Measurements from ENCODE around the gene MBNL2.

Gene MBNL2

DNA sequence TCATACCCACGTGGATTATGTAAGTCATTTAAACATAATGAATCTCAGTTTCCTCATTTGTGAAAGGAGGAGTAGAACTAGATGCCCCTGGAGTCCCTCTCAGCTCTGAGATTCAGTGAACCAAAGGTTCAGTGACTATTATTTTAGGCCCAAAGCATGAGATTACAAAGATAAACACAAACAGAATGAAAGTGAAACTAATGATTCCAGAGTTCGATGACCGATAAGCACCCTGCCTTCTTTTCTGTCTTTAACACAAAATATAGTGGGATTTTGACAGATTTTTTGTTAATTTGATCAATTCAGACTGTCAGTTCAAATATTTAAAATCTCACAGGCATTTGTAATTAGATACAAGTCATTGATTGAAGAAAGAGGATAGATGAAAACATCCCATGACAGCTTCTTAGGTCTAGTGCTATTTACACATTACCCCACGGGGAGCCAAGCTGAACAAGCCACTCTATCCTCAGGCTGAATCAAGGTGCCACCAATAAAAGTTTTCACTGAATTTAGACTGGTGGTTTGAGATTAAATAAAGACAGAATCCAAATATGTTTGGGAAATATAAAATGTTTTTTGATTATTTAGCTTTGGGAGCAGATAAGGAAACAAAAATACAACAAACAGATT is 147.2 kb downstream of the MBNL2 start:
- DNase-seq (ENCODE audit: extremely low read depth in 1 of 2, low read depth in 1 of 2): no peak

DNA sequence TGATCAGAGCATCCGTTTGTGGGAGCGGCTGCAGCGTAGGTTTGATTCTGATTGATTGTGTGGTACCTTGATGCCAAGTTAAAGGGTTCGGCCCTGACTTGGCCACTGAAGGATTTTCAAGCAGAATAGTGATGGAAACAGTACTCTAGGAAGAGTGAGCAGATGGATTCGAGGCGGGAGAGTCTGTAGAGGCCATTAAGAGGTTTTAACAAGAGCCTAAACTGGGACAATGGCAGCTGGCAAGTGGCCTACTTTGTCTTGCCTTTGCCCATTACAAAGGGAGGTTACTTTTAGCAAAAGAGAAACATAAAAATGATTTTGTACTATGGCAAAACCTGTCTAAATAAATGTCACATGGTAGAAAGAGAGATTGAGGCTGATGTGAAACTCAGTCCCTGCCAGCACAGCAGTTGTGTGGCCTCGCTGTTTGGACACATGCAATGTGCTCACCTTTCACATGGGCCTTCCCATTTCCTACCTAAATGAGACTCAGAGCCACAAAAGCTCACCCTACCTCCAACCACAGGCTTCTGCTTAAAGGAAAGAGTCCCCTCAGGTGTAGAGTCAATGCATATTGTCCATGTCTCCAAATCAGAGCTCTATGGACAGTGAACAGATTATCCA is 149.5 kb downstream of the MBNL2 start:
- DNase-seq (ENCODE audit: extremely low read depth in 1 of 2, low read depth in 1 of 2): no peak

DNA sequence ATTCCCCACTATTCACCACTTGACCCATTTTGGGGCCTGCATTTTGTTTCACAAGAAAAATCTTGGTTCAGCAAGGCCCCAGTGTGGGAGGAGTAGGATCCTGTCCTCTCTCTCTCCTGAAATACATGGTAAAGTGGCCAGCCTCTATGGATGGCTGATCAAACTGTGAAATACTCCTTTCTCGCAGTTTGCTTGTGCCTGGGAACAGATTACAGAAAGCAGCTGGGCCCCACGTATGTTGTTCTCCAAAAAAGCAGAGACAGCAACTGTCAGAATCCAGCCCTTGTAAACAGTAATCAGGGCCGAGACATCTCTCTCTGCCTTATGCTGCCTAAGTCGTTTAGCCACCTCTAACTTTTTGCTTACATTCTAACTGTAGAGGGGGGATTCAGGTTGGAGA is 150.8 kb downstream of the MBNL2 start:
- no peak for DNase-seq (ENCODE audit: extremely low read depth in 1 of 2, low read depth in 1 of 2)

DNA sequence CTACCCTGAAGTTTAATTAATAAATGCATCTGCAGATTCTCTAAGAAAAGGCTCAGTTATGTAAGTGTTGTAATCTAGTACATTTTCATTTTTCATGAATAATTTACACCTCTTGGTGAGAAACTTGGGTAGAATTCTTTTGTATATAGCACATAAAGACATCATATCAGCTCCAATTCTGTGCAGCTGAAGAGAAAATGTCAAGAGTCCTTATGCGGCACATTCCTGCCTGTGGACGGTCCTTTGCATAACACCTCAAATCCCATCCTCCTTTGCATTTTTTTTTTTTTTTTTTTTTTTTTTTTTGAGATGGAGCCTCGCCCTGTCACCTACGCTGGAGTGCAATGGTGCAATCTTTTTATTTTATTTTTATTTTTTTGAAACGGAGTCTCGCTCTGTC is 151.7 kb downstream of the MBNL2 start:
- DNase-seq (ENCODE audit: extremely low read depth in 1 of 2, low read depth in 1 of 2): no peak

DNA sequence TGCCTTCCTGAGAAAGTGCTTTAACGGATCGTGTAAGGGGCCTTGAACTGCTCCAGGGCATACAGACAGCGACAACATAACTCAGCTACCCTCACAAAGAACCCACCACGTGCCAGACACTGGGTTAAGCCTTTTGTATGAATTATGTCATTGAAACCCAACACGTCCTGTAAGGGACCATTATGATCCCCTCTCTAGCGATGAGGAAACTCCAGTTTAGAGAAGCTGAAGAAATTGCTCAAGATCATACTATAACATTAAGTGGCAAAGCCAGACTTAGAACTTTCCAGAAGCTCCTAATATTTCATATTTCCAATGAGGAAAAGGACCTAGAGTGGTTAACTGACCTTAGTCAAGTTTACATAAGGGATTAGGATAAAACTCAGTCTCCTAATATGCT is 154.8 kb downstream of the MBNL2 start:
- DNase-seq (ENCODE audit: extremely low read depth in 1 of 2, low read depth in 1 of 2): no peak

DNA sequence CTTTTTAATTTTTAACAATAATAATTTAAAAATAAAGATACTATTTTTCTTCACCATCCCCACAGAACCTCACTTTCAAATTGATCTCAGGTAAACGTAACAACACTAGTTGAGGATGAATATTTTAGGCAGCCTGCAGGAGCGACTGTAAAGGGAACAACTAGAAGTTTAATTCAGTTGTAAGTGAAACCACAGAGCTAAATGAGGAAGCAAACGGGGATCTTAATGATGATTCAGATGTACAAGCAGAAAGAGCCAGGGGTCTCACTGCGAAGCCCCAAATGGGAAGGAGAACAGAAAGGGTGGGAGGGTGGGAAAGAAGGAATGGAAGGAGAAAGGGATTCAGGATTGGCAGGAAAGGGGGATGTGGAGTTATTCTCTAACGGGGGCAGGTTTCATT is 157.3 kb downstream of the MBNL2 start:
- no peak for DNase-seq (ENCODE audit: extremely low read depth in 1 of 2, low read depth in 1 of 2)

DNA sequence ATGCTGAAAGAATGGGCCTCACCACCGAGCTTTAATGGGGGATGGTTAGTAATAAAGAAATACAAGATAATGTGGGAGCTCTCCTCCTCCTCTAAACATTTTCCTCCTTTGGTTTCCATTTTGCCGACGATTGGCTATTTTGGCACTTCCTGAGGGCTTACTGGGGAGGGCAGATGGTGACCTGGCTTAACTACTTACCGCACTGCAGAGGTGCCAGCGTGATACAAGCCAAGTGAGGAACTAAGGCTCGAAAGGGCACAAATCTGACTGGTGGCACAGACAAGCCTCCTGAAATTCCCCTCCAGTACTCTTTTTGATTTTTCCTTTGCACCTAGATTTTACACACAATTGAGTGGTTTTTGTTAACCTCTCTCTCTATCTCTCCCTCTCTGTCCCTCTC is 158.6 kb downstream of the MBNL2 start:
- DNase-seq (ENCODE audit: extremely low read depth in 1 of 2, low read depth in 1 of 2): no peak

DNA sequence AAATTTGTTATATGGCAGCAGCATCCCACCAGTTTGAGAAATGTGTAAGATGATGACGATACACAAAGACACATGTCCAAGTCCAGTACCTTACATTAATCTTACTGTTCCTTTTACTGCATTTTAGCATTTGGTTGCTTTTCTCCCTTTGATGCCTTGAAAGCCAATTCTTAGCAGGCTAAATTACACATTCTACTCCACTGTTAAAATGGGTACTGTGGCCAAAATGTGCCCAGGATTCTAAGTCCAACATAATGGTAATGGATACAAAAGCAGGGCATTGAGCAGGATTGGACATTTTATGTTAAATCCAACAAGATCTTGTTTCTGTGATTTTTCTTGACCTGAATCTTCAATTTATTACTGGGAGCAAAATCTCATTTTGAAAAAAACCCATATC is 159.1 kb downstream of the MBNL2 start:
- DNase-seq (ENCODE audit: extremely low read depth in 1 of 2, low read depth in 1 of 2): no peak

DNA sequence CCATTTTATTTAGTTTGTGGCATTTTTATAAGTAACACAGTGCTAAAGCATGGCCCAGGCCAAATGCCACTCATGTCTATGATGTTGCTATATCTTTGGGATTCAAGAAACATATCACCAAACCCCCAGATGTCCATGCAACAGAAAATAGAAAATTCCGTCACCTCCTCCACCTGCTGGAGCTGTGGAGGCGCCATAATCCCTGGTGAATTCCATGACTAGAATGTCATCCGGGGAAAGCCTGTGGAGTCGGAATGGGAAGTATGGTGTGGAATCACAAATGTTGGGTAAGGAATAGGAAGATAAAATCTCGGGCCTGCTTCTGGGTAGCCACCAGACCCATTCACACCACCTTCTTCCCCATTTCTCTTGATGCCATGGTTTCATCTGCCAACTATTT is 160.1 kb downstream of the MBNL2 start:
- no peak for DNase-seq (ENCODE audit: extremely low read depth in 1 of 2, low read depth in 1 of 2)

DNA sequence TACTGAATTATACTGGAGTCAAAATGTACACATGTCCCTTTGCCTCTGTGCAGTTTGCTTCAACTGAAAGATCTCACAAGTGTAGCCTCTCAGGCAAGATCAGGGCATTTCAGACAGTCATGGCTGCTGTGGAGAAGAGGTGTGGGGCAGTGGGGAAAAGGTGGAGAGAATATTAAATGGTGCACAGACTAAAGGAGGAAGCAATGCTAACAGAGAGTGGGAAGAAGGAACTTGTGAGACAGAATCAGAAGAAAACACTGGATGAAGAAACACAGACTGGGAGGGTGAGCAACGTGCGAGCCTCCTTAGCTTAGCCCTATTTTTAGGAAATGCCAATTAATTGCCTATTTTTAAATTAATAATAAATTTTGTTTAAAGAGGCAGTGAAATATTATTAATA is 162.2 kb downstream of the MBNL2 start:
- DNase-seq (ENCODE audit: extremely low read depth in 1 of 2, low read depth in 1 of 2): no peak

DNA sequence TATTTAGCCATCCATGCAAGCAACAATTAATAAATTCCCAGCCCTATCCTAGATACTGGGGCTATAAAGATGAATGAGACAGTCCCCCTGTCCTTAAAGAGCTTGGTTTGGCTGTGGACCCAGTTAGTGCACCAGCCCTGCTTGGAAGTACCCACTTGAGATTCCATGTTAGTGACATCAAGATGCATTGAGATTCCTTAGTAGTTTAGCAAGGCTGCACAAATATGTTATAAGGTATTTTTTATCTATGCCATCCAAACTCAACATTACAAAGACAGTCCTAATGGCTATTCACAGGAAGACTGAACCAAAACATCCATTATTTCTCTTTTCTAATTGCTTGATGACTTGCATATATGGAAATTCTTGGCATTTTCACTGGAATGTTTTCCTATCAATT is 163.0 kb downstream of the MBNL2 start:
- DNase-seq (ENCODE audit: extremely low read depth in 1 of 2, low read depth in 1 of 2): no peak

DNA sequence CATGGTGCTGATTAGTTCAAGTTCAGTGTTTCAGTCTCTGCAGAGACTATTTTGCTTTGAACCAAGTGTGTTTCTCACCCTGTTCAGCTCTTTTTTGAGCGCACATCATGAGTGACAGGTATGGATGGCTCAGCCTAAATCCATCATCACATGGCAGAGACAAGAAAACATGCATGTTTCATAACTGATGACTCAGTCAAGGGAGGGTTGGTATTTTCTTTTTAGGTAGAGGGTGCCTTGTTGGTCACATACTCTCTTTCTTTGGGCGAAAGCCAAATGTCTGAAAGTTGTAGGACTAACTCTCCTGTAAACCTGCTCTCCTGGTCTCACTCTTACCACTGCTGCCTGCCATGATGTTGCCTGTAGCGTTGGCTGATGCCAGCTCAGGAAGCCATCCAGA is 163.7 kb downstream of the MBNL2 start:
- DNase-seq (ENCODE audit: extremely low read depth in 1 of 2, low read depth in 1 of 2): no peak

DNA sequence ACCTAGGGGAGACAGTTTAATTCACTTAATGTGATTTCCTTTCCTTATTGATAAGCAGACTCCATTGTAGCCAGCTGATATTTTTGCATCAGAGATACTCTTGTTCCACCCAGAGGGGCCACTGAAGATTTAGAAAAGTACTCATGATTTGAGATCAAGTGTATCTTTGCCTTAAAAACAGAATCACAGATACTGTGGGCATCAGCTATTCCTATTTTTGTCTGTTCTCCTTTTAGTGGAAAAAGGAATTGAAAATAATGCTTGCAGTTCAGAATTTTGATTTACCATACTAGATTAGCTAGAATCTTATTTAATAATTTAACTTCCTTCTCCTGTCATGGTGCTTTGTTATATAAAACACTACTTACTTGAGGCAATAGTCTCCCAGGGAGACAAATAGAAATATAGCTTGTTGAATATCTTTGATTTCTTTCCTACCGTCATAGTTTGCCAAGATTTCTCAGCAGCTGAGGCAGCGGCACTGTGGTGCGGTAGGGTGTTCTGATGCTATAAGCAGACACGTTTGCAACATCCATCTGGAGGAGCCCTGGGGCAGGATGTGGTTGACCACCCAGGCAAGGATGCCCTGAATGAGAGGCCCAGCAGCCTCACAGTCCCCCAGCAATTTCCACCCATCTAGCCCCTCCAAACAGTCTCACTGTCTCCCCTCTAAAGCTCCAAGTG is 164.8 kb downstream of the MBNL2 start:
- no peak for DNase-seq (ENCODE audit: extremely low read depth in 1 of 2, low read depth in 1 of 2)

DNA sequence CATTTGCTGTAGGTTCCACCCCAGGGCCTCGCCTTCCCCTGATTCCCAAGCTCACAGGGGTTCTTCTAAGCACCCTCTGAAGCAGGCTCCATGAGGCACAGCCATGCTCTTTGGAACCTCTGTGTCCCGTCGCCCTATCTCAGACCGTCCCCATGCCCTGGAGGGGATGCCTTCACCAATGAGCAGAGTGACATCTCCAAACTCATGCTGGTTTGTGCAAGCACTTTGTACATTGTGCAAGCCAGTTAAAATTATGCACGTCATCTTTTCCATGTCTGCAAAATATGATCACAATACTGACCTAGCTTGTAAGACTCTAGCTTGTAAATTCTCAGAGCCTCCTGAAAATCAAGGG is 165.3 kb downstream of the MBNL2 start:
- DNase-seq (ENCODE audit: extremely low read depth in 1 of 2, low read depth in 1 of 2): no peak

DNA sequence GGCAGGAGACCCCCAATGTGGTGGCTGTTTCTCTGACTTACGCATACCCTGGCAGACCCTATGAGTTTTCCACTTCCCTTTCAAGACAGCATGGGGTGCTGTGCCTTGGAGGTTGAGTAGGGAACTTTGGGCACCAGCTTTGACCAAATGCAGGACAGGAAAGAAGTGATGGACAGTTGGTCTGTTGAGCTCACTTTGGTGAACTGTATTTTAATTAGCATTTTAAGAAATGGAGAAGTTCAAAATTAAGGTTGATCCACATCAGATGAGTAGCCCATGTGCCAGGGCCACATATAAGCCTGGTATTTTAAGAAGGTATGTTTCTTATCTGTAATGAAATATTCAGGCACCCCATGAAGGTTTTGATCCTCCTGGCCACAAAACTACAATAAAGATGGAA is 165.8 kb downstream of the MBNL2 start:
- DNase-seq (ENCODE audit: extremely low read depth in 1 of 2, low read depth in 1 of 2): no peak

DNA sequence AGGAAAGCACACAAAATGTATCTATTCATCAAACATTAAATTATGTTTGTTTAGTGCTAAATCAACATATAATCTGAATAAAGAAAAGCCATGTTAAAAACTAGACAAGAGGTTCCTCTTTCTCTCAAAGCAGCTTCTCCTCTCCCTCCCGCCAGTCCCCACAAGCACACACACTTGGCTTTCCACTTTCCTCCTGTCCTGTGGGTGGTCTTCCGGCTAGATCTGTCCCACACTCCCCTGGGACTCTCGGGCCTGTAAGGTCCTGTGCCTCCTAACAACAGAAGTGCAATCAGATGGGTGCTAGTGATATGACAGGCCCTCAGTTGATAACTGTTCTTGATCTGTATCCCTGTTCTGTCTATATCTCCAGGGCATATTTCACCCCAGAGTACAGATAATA is 166.2 kb downstream of the MBNL2 start:
- no peak for DNase-seq (ENCODE audit: extremely low read depth in 1 of 2, low read depth in 1 of 2)

DNA sequence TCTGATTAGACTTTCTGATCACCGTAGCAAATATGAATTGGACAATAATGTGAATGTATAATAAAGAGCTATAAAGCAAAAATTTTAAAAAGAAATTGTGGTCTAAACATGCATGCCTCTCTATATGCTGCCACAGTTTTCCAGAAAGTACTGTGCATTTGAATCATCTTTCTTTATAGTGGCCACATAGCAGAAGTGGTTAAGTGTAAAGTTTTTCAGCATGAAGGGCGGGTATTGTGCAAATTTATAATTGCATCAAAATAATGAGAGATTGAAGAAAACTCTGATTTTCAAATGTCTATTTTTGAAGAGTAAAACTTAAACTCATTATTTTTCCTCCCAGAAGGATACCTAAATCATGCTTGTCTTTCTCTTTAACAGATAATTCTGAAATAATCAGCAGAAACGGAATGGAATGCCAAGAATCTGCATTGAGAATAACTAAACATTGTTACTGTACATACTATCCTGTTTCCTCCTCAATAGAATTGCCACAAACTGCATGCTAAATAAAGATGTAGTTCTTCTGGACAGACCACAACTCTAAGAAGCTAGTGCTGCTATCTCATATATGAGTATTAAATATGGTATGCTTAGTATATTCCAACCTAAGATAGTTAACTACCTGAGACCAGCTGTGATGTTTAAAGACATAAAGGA is 168.9 kb downstream of the MBNL2 start:
- no peak for DNase-seq (ENCODE audit: extremely low read depth in 1 of 2, low read depth in 1 of 2)

DNA sequence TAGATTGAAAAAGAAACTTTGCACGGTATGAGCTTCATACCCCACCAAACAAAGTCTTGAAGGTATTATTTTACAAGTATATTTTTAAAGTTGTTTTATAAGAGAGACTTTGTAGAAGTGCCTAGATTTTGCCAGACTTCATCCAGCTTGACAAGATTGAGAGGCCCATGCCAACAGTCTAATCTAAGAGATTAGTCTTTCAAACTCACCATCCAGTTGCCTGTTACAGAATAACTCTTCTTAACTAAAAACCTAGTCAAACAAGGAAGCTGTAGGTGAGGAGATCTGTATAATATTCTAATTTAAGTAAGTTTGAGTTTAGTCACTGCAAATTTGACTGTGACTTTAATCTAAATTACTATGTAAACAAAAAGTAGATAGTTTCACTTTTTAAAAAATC is 169.9 kb downstream of the MBNL2 start:
- DNase-seq (ENCODE audit: extremely low read depth in 1 of 2, low read depth in 1 of 2): no peak

DNA sequence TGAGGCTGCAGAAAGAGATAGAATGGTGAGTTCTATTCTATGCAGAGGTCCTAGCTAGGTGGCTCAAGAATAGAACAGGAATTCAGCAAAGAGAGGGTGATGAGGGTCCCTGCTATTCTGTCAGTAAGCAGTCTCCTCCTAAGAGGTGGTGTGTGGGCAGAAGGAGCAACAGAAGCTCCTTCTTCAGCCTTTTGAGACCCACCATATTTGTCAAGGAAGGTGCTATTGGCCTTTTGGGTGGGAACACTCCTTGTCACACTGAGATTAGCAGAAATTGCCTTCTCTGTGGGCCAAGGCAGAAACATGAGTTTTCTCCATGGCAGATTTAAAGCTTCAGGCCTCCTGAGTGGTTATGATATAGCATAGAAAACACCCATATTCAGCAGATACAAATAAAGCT is 172.4 kb downstream of the MBNL2 start:
- DNase-seq (ENCODE audit: extremely low read depth in 1 of 2, low read depth in 1 of 2): no peak

DNA sequence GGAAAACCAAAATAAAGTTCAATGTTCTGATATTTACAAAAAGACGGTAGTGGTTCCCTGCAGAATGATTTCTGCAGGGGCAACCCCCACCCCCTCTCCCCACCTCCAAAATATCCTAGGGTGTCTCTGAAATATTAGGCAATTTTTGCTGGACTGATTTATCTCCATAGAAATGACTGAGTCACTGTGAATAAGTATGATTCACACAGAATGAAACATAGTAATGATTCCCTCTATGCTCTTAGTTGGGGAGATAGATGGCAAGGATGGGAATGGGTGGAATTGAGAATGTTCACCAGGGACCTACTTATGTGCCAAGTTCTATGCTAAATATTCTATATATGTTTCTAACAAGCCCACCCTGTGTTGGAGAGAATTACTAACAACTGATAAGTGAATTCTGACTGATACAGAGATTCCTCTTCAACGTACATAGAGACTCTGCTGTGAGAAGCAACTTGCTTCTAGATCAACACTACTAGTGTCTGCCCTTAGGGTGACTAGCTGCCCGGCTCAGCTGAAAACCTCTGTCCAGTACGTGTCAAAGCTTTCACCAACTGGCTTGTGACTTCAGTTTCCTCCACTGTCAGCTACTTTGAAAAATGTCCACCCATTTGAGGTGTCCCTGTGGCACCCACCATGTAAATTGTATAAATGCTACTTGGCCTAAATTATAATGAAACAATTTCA is 173.5 kb downstream of the MBNL2 start:
- DNase-seq (ENCODE audit: extremely low read depth in 1 of 2, low read depth in 1 of 2): no peak

DNA sequence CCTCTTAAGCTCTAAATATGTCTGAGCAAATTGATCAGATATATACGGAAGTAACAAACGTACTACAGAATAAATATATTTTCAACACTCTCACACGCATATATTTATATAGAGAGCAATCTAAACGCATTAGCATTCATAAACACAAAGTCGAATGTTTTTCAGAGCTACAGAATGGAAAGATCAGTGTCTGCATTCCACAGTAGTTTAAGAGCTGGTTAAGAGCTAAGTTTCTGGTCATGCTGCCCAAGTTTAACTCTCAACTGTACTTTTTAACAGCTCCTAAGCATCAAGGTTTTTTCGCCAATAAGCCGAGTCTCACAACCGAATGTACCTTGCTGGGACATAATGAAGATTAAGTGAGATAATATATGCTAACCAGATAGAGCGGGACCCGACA is 175.1 kb downstream of the MBNL2 start:
- DNase-seq (ENCODE audit: extremely low read depth in 1 of 2, low read depth in 1 of 2): no peak

DNA sequence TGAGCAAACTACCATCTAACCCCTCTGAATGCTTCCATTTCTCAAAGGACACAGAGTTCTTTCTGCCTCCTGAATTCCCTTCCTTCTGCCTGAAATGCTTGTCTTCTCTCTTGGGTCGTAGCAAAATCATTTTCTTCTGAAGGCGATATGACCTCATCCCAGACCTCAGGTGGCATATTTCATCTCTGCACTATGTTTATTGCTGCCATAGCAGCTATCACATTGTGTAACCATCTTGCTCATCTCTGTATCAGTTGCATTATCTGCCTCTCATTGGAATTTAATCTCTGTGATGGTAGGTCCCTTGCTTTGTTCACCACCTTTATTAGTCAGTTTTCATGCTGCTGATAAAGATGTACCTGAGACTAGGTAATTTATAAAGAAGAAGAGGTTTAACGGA is 179.3 kb downstream of the MBNL2 start:
- DNase-seq (ENCODE audit: extremely low read depth in 1 of 2, low read depth in 1 of 2): no peak
